Erythroblast (primary cell): Measurements from ENCODE around the gene FAR1.

Experiments
- GATA1 ChIP-seq: IDR thresholded peaks from 2 replicates; pipeline ENCODE4 v1.6.1; 2011; ENCODE audit warnings: low read depth, mild to moderate bottlenecking, control low read depth, low read length, moderate library complexity
- POLR2A ChIP-seq: IDR thresholded peaks from 2 replicates; pipeline ENCODE4 v1.6.1; 2011; ENCODE audit warnings: mild to moderate bottlenecking, low read length

DNA sequence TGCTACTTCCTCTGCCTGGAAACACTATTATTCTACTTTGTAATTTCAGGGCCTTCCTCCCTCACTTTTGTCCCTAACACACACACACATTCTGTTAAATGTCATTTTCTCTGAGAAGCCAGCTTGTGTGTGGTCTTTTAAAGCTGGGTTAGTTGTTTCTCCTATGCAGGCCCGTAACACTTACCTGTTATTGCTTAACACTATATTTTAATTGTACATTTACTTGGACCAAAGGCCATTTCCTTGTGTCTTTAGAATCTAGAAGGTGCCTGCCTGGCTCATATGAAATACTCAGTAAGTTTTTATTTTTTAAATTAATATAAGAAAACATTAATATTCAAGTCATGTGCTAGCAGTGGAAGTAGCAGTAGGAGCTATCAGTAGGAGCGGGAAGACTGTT is 30.6 kb downstream of the FAR1 start:
- TF ChIP-seq POLR2A: no peak
- no peak for TF ChIP-seq GATA1
